Nephron progenitor cell (in vitro differentiated cells): ENCODE measurements around the gene MPZL3.

ENCODE experiments used
- DNase-seq: peaks from one replicate; pipeline ENCODE4 v3.0.0; 2021
- H3K27ac Mint-ChIP-seq: 2 replicates; pipeline ENCODE4 v1.8.0; 2021; ENCODE audit warnings: mild to moderate bottlenecking, moderate library complexity, mixed read lengths
- H3K27me3 Mint-ChIP-seq: 2 replicates; pipeline ENCODE4 v1.8.0; 2021; ENCODE audit warnings: mild to moderate bottlenecking, low read depth, mixed read lengths; ENCODE audit not compliant: poor library complexity
- H3K36me3 Mint-ChIP-seq: 2 replicates; pipeline ENCODE4 v1.8.0; 2021; ENCODE audit warnings: low read depth, mixed read lengths
- H3K4me1 Mint-ChIP-seq: 2 replicates; pipeline ENCODE4 v1.8.0; 2021; ENCODE audit warnings: mixed read lengths
- H3K4me3 Mint-ChIP-seq: 2 replicates; pipeline ENCODE4 v1.8.0; 2021; ENCODE audit warnings: mild to moderate bottlenecking, moderate library complexity, mixed read lengths
- H3K9me3 Mint-ChIP-seq: 2 replicates; pipeline ENCODE4 v1.8.0; 2021; ENCODE audit warnings: mild to moderate bottlenecking, moderate library complexity, mixed read lengths
- TF ChIP-seq, protein P1 (sequence below): fragments of 200-600 bp; sonication (generic); IDR thresholded peaks from 2 replicates; pipeline ENCODE4 v1.5.0; 2021; ENCODE audit warnings: antibody characterized with exemption

The MPZL3 gene

DNA sequence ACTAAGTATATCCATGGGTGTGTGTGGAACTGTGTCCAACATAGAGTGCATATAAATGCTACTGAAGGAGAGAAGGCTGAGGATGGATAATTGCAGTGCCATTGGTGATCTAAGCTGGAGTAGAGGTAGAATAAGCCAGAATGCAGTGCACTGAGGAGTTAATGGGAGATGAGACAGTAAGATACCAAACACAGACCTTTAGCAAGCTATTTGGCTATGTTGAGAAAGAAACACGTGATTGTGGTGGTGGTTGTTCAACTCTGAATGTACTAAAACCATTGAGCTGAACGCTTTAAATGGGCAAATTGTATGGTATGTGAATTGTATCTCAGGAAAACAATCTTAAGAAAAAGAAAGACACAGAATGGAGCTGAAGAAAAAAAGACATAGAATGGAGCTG, 50.2 kb downstream of the MPZL3 start:
- no peaks in the 10 kb centered on the region for H3K4me1 Mint-ChIP-seq
- TF ChIP-seq, protein P1, sequence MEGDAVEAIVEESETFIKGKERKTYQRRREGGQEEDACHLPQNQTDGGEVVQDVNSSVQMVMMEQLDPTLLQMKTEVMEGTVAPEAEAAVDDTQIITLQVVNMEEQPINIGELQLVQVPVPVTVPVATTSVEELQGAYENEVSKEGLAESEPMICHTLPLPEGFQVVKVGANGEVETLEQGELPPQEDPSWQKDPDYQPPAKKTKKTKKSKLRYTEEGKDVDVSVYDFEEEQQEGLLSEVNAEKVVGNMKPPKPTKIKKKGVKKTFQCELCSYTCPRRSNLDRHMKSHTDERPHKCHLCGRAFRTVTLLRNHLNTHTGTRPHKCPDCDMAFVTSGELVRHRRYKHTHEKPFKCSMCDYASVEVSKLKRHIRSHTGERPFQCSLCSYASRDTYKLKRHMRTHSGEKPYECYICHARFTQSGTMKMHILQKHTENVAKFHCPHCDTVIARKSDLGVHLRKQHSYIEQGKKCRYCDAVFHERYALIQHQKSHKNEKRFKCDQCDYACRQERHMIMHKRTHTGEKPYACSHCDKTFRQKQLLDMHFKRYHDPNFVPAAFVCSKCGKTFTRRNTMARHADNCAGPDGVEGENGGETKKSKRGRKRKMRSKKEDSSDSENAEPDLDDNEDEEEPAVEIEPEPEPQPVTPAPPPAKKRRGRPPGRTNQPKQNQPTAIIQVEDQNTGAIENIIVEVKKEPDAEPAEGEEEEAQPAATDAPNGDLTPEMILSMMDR = no peak
- no peaks in the 10 kb centered on the region for H3K9me3 Mint-ChIP-seq
- no peak for DNase-seq
- H3K27me3 Mint-ChIP-seq = peaks cover 31% of the 10 kb centered on the region
- no peaks in the 10 kb centered on the region for H3K36me3 Mint-ChIP-seq
- H3K4me3 Mint-ChIP-seq = no peak overlapping the region
- no peak overlapping the region for H3K27ac Mint-ChIP-seq

DNA sequence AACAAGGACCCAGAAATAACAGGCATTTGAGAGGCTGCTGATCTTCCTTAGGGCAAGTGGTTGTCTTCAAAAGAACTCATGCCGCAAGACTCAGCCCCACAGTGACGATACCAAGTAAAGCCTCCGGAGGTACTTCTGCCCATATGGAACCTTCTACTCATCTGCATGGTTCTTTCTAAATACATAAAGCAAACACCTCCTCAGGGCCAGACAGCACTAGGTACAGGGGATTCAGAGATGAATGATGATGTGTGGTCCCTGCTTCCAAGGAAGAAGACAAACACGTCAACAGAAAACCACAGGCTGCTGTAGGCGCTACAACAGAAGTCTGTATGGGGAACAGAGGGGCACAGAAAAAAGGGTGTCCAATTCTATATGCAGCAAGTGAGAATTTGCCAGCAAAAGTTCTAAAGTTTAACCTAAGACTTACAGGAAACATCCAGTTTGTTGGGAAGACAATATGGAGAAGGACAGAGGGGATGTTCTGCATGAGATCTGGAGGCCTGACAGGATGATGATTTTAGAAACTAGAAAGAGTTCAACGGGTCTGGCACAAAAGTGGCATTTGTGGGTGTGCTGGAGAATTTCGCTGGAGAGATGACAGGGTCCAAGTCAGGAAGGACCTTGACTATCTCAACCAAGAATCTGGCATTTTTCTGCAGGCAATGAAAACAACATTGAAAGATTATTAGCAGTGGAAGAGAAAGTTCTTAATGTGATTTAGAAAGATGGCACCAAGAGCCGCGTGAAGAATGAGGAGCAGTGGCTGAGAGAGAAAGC, 51.1 kb downstream of the MPZL3 start:
- TF ChIP-seq, protein P1 = no peak
- Mint-ChIP-seq H3K4me1 (no peaks in the 10 kb centered on the region), H3K9me3 (no peaks in the 10 kb centered on the region), H3K27ac (no peak overlapping the region), H3K27me3 (peaks cover 22% of the 10 kb centered on the region), H3K36me3 (no peaks in the 10 kb centered on the region), H3K4me3 (no peak overlapping the region)
- DNase-seq = no peak

DNA sequence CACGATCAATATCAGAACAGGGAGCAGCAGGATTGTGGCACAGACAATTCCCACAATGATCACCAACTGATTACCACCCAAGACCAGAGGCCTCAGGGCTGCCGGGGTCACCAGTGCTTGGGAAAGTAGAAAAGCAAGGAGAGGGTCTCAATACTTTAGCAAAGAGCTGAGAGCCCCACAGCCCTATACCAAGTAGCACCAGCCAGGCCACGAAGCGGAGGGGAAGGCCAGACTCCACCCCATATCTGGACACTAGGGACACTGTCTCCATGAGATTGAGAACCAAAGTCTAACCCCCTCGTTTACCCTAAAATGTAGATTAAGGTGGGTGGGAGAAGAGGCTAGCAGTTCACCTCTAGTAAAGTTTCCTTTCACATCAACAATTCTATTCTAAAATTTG, 51.7 kb downstream of the MPZL3 start:
- H3K27ac Mint-ChIP-seq = no peak overlapping the region
- H3K9me3 Mint-ChIP-seq = no peaks in the 10 kb centered on the region
- H3K27me3 Mint-ChIP-seq = peaks cover 18% of the 10 kb centered on the region
- TF ChIP-seq, protein P1 = no peak
- peaks cover under 1% of the 10 kb centered on the region for H3K4me1 Mint-ChIP-seq
- H3K4me3 Mint-ChIP-seq = no peak overlapping the region
- no peak for DNase-seq
- H3K36me3 Mint-ChIP-seq = no peaks in the 10 kb centered on the region

DNA sequence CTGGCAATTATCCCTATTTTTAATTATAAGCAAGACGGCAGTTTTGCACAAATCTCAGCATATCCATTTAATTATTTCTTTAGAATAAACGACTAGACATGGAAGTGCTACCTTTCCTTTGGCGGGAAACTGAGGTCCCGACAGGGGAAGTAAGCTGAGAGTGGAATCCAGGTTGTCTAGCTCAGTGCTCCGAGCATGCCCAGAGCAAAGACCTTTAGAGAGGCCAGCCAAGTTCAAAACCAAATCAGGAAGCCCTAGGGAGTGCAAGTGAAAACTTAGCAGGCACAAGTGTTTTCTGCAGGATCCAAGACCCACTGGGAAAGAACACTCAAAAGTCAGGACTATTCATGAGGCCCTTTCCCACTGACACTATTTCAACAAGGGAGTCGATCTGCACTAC, 53.0 kb downstream of the MPZL3 start:
- H3K27ac Mint-ChIP-seq = no peak overlapping the region
- DNase-seq = no peak
- no peaks in the 10 kb centered on the region for H3K36me3 Mint-ChIP-seq
- peaks cover 8% of the 10 kb centered on the region for H3K4me1 Mint-ChIP-seq
- H3K9me3 Mint-ChIP-seq = no peaks in the 10 kb centered on the region
- H3K27me3 Mint-ChIP-seq = peaks cover 10% of the 10 kb centered on the region
- no peak overlapping the region for H3K4me3 Mint-ChIP-seq
- TF ChIP-seq, protein P1 = no peak

DNA sequence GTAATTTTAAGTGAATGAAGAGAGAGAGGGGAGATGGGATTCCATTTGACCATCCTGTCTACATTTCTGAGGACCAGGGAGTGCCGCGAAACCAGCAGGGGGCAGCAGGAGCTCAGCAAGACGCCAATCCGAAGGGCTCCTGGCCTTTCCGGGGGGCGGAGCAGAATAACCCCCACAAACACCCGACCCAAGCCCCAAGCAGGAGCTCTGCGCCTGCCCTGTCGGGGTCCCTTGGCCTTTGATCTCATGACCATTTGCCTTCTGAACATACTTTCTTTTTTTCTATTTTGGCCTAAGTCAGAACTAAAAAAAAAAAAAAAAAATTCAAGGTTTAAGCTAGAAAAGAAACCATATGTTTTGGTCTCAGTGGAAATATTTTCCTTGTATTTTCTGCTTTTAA, 53.8 kb downstream of the MPZL3 start:
- Mint-ChIP-seq H3K9me3 (no peaks in the 10 kb centered on the region), H3K27me3 (peaks cover 10% of the 10 kb centered on the region), H3K4me3 (no peak overlapping the region), H3K27ac (no peak overlapping the region), H3K36me3 (no peaks in the 10 kb centered on the region), H3K4me1 (peaks cover 8% of the 10 kb centered on the region)
- peak; percentile 86 for DNase-seq
- TF ChIP-seq, protein P1 = peak; percentile 81
